Hepatic stellate cell (primary cell): ENCODE data around the gene MCF2L.
A peak's percentile ranks its signal among the peaks of the same experiment; 100 is the strongest.

Source experiments
- DNase-seq: peaks from one replicate; pipeline ENCODE4 v3.0.0; 2011; ENCODE audit warnings: low spot score

Gene MCF2L

GRCh38 chr13:113115363-113116205 lies 146.6 kb downstream of the MCF2L start:
- DNase-seq: no peak

DNA sequence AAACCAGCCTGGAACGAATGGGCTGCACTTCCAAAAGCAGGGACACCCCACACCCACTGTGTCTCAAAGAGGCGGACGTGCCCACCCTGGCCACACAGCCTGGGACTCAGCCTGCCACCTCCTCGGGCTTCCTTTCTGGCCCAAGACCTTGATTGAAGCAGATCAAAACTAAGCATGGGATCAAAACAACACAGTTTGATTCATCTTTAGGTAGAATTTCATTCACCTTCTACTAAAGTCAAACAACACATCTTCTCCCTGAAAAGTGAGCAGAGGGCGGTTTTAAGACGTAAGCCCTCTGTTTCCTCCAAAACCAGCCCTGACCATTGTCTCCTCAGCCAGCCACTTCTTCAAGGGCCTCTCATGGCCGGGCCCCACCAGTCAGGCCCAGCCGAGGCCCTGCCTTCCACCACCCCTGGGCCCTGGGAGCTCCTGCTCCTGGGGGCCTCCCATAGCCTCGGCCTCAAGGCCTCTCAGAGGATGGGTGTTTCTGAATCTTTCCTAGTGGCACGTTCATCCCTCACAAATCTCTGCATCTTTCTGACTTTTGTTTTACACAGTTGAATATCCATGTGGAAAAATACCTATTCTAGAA lies 147.3 kb downstream of the MCF2L start:
- no peak for DNase-seq

- DNase-seq: no peak
Observed at GRCh38 chr13:113116871-113117271, 147.9 kb downstream of the MCF2L start.

GRCh38 chr13:113117335-113117872 lies 148.4 kb downstream of the MCF2L start:
- DNase-seq: peak; percentile 45

GRCh38 chr13:113117911-113118260 lies 148.9 kb downstream of the MCF2L start:
- no peak for DNase-seq

DNA sequence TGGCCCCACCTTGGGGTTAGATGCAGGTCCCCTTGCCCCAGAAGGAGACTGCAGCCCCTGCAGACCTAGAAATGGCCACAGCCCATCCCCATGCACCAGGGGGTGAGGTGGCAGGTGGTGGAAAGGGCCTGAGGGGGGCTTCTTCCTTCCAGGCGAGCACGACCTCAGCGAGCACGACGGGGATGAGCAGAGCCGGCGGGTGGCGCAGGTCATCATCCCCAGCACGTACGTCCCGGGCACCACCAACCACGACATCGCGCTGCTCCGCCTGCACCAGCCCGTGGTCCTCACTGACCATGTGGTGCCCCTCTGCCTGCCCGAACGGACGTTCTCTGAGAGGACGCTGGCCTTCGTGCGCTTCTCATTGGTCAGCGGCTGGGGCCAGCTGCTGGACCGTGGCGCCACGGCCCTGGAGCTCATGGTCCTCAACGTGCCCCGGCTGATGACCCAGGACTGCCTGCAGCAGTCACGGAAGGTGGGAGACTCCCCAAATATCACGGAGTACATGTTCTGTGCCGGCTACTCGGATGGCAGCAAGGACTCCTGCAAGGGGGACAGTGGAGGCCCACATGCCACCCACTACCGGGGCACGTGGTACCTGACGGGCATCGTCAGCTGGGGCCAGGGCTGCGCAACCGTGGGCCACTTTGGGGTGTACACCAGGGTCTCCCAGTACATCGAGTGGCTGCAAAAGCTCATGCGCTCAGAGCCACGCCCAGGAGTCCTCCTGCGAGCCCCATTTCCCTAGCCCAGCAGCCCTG lies 149.4 kb downstream of the MCF2L start:
- no peak for DNase-seq

- no peak for DNase-seq
Observed at GRCh38 chr13:113119166-113119821, 150.3 kb downstream of the MCF2L start.

DNA sequence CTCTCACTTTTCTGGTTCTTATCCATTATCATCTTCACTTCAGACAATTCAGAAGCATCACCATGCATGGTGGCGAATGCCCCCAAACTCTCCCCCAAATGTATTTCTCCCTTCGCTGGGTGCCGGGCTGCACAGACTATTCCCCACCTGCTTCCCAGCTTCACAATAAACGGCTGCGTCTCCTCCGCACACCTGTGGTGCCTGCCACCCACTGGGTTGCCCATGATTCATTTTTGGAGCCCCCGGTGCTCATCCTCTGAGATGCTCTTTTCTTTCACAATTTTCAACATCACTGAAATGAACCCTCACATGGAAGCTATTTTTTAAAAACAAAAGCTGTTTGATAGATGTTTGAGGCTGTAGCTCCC lies 150.8 kb downstream of the MCF2L start:
- DNase-seq: no peak

GRCh38 chr13:113120300-113121182 lies 151.5 kb downstream of the MCF2L start:
- DNase-seq: no peak

DNA sequence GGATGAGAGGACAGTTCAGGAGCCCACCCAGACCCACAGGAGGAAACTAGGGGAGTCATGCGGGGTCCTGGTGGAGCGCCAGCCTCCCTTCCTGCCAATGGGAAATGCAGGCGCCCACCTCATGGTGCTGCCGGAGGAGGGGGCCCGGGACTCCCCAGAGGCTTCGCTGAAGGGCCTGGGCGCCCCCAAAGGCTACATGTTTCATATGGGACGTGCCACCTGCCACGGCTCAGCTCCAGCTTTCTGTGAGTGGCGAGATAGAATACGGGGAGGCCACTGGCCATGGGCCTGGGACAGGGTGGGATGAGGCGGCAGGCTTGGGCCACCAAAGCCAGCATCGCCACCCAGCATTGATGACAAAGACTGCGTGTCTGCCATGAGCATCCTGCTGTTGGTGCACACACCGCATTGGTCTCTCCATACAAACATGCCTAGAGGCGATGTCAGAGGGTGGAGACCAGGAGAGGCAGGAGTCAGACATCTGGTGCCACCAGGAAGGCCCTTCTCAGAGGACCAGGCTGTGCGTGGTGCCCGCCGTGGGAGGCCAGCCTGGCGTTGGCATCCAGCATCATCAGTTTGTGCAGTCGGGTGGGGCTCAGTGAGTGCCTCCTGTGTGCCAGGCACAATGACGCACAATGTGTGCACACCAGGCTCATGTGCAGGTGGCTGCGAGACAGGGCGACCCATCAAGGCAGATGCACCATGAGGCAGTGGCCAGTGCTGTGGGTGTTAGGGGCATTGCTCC lies 152.3 kb downstream of the MCF2L start:
- DNase-seq: no peak

GRCh38 chr13:113121928-113122471 lies 153.0 kb downstream of the MCF2L start:
- DNase-seq: no peak

DNA sequence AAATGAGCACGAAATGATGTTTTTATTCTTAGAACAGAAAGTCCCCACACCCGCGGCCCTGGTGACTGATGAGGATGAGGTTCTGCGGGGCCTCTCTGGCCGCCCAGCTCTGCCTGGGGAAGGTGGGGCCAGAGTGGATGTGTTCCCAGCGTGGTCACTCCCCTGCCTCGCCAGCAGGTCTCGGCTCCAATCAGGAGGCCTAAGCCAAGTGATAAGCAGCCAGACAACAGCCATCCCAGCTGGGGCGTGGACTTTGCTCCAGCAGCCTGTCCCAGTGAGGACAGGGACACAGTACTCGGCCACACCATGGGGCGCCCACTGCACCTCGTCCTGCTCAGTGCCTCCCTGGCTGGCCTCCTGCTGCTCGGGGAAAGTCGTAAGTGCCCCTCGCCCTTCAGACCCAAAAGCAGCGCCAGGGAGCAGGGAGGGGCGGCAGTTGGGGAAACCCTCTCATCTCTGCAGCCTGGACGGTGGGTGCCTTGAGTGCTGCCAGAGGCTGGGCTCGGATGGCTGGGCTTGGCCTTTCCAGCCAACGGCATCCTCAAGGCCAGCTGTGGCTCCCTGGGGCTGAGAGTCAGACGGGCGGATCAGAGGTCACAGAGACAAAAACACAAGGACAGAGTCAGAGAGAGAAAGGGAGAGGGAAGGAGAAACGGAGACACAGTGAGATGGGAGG lies 153.7 kb downstream of the MCF2L start, which contains the start of gene F10:
Gene F10, plus strand, starts transcription at position 250 of the 676 bp plus-strand sequence. Its CDS starts 57 bp downstream, at position 307.
- DNase-seq: peak; percentile 99

- no peak for DNase-seq
Observed at GRCh38 chr13:113123226-113124201, 154.5 kb downstream of the MCF2L start.

GRCh38 chr13:113124211-113124970 lies 155.4 kb downstream of the MCF2L start:
- DNase-seq: no peak

DNA sequence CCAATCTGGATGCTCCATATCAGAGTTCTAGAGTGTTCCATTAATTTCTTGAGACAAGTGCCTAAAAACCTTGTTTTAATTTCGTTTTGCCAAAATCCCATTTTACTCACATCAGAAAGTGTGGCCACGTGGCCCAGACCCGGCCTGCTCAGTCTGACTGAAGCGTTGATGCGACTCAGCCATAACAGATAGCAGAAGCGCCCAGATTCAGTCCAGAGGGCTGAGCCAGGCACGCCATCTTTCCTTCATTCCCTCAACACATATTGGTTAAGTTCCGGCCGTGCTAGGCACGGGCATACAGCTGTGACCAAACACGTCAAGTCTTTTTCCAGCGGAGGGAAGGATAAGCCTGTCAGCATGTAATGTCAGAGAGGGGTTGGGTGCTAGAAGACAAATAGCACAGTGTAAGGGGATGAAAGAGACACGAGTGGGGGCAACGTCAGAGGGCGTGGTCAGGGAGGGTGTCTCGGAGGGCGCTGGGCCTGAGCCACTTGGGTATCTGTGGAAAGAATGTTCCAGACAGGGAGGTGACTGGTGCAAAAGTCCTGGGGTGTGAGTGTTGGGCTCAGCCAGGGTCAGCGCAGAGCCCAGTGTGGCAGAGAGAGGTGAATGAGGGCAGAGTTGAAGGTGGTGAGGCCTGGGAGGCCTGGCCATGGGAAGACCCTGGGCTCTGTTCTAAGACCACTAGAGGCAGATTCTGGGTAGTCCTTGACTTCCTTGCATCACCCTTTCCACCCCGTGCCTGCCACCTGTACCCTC lies 156.7 kb downstream of the MCF2L start:
- no peak for DNase-seq

GRCh38 chr13:113126265-113127150 lies 157.5 kb downstream of the MCF2L start:
- no peak for DNase-seq
